ENCODE measurements around the gene GPR4. TPM values are rescaled to one million over a fixed set of nuclear protein-coding genes. Genes with fewer than 3 reads are reported as not detected.

The GPR4 gene
- total RNA-seq, 1 experiment from 2014 or later: not detected

DNA sequence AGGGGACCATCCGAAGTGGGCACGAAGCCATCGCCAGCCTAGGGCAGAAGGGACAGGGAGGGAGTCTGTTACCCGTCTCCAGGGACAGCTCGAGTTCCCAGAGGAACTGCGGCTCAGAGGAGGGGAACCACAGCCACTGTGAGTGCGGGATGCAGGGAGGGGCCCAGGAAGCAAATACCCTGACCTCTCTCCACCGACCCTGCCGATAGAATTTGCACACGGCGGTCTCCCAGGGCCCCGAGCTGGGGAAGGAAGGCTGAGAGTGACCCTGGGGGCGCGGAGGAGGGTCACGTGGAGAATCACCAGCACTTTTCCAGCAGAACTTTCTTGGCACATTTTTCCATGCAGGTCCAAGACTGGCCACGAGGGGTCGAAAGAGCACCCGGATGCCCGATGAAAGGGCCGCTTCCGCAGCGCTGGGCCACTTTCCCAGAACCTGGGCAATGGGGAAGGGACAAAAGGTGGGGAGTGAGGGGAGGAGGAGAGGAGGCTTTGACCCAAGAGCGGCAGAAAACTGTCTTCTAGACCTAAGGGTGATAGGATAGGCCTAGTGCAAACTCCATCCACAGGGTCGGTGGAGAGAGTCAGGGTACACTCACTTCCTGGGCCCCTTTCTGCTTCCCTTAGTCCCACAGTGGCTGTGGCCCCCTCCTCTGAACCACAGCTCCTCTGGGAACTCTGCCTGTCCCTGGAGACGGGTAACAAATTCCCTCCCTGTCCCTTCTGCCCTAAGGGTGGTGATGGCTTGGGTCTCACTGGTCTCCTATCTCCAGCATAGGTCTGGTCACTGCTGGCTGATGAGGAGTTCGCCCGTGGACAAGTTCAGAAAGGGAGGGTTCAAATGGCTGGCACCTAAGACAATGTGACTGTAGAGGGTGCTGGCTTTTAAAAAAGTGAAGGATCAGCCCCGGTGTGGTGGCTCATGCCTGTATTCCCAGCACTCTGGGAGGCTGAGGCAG, 5.3 kb upstream of the GPR4 start:
- TF ChIP-seq, protein P1, sequence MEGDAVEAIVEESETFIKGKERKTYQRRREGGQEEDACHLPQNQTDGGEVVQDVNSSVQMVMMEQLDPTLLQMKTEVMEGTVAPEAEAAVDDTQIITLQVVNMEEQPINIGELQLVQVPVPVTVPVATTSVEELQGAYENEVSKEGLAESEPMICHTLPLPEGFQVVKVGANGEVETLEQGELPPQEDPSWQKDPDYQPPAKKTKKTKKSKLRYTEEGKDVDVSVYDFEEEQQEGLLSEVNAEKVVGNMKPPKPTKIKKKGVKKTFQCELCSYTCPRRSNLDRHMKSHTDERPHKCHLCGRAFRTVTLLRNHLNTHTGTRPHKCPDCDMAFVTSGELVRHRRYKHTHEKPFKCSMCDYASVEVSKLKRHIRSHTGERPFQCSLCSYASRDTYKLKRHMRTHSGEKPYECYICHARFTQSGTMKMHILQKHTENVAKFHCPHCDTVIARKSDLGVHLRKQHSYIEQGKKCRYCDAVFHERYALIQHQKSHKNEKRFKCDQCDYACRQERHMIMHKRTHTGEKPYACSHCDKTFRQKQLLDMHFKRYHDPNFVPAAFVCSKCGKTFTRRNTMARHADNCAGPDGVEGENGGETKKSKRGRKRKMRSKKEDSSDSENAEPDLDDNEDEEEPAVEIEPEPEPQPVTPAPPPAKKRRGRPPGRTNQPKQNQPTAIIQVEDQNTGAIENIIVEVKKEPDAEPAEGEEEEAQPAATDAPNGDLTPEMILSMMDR (conservative IDR thresholded peaks at IDR 0.05; ENCODE audit: low read depth, low read length): peak; percentile 90
- TF ChIP-seq EZH2 (IDR thresholded peaks at IDR 0.05; ENCODE audit: borderline replicate concordance, low read depth, low read length, poor library complexity, severe bottlenecking): no peak
- no peaks in the 10 kb centered on the region for H3K9me3 ChIP-seq (ENCODE audit: low read depth, low read length, poor library complexity, severe bottlenecking)
- intact Hi-C loops (cut with micrococcal nuclease; ENCODE audit: unreplicated experiment): loop anchor here (5.0 kb wide), 1 partner anchor 35 kb away; no protein-coding TSS in a partner anchor
- ChIA-PET POLR2A (ENCODE audit: low non-redundant PET) (no interaction called here), CTCF (interaction anchor here (0.8 to 1.1 kb wide), 2 partner anchors 23 to 36 kb away, joined by 3 to 4 read pairs; partner anchors contain the start of gene OPA3)
- H3K4me3 ChIP-seq (ENCODE audit: low read depth, low read length, poor library complexity, severe bottlenecking): peak overlapping the region; percentile 23
- H3K4me1 ChIP-seq (ENCODE audit: insufficient read depth, low read length, poor library complexity, severe bottlenecking): peaks cover 10% of the 10 kb centered on the region
- peaks cover 7% of the 10 kb centered on the region for H3K27me3 ChIP-seq (replicated peaks; ENCODE audit: insufficient read depth, low read depth, low read length, poor library complexity)
- peak; percentile 81 for DNase-seq (ENCODE audit: low spot score)
- BruUV-seq (replicated peaks): no TSS peak
- no peaks in the 10 kb centered on the region for H3K36me3 ChIP-seq (ENCODE audit: insufficient read depth, low read length, poor library complexity, severe bottlenecking)
- H3K27ac ChIP-seq (ENCODE audit: low read depth, low read length, poor library complexity, severe bottlenecking): peak overlapping the region; percentile 35

DNA sequence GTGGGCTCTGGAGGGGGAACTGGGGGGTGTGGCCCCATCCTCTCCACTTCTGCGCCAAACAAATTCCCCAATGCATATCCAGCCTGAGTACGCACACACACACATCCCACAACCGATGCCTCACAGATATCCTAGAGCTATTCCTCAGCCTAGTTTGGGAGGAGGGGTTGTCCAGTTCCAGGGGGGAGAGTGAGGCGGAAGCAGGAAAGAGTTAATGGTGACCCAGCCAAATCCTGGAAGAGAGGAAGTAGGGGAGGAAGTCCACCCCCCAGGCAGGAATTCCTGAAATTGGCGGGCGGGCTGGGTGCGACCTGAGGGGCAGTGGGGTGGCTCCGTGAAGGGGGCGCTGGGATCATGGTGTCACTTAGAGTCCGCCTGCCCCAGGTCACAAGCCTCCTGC, 897 bp downstream of the GPR4 start:
- peaks cover 8% of the 10 kb centered on the region for H3K4me1 ChIP-seq (ENCODE audit: insufficient read depth, low read length, poor library complexity, severe bottlenecking)
- ChIA-PET POLR2A (ENCODE audit: low non-redundant PET) (no interaction called here), CTCF (no interaction called here)
- H3K9me3 ChIP-seq (ENCODE audit: low read depth, low read length, poor library complexity, severe bottlenecking): no peaks in the 10 kb centered on the region
- TF ChIP-seq, protein P1 (conservative IDR thresholded peaks at IDR 0.05; ENCODE audit: low read depth, low read length): no peak
- peak; percentile 62 for TF ChIP-seq EZH2 (IDR thresholded peaks at IDR 0.05; ENCODE audit: borderline replicate concordance, low read depth, low read length, poor library complexity, severe bottlenecking)
- H3K27ac ChIP-seq (ENCODE audit: low read depth, low read length, poor library complexity, severe bottlenecking): no peak overlapping the region
- H3K4me3 ChIP-seq (ENCODE audit: low read depth, low read length, poor library complexity, severe bottlenecking): no peak overlapping the region
- H3K27me3 ChIP-seq (replicated peaks; ENCODE audit: insufficient read depth, low read depth, low read length, poor library complexity): peaks cover 59% of the 10 kb centered on the region
- DNase-seq (ENCODE audit: low spot score): no peak
- no TSS peak for BruUV-seq (replicated peaks)
- H3K36me3 ChIP-seq (ENCODE audit: insufficient read depth, low read length, poor library complexity, severe bottlenecking): no peaks in the 10 kb centered on the region
- intact Hi-C loops (cut with micrococcal nuclease; ENCODE audit: unreplicated experiment): loop anchor here (5.0 kb wide), 1 partner anchor 91 kb away; the partner anchor contains the start of genes QPCTL and SNRPD2

DNA sequence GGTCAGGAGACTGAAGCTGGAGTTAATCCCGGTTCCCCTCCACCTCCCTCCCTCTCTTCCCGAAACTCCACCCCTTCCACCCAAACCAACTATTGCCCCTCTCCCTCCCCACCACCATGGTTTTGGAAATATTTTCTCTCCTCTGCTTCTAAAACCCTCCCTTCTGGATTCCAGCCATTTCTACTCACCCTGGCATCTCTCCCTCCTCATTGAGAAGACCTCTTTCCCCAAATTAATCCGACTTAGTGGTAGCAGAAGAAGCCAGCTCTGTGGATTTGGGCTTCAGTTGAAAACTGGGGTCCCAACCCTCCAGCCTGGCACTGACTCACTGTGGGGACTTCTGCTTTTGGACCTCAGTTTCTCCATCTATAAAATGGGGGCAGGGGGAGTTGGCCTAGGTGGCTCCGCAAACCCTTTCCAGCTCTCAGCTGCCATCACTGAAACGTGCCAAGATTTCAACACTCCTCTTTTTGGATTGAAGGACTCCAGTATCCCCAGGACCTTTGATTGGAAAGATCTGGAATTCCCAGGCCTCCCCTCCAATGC, 1.6 kb downstream of the GPR4 start:
- intact Hi-C loops (cut with micrococcal nuclease; ENCODE audit: unreplicated experiment): loop anchor here (5.0 kb wide), 1 partner anchor 92 kb away; the partner anchor contains the start of genes QPCTL and SNRPD2
- Histone ChIP-seq H3K36me3 (ENCODE audit: insufficient read depth, low read length, poor library complexity, severe bottlenecking) (no peaks in the 10 kb centered on the region), H3K27ac (ENCODE audit: low read depth, low read length, poor library complexity, severe bottlenecking) (no peak overlapping the region), H3K9me3 (ENCODE audit: low read depth, low read length, poor library complexity, severe bottlenecking) (no peaks in the 10 kb centered on the region), H3K27me3 (replicated peaks; ENCODE audit: insufficient read depth, low read depth, low read length, poor library complexity) (peaks cover 59% of the 10 kb centered on the region), H3K4me1 (ENCODE audit: insufficient read depth, low read length, poor library complexity, severe bottlenecking) (peaks cover 8% of the 10 kb centered on the region), H3K4me3 (ENCODE audit: low read depth, low read length, poor library complexity, severe bottlenecking) (no peak overlapping the region)
- DNase-seq (ENCODE audit: low spot score): no peak
- TF ChIP-seq, protein P1 (conservative IDR thresholded peaks at IDR 0.05; ENCODE audit: low read depth, low read length): no peak
- no peak for TF ChIP-seq EZH2 (IDR thresholded peaks at IDR 0.05; ENCODE audit: borderline replicate concordance, low read depth, low read length, poor library complexity, severe bottlenecking)
- CTCF ChIA-PET: no interaction called here
- POLR2A ChIA-PET (ENCODE audit: low non-redundant PET): no interaction called here
- BruUV-seq (replicated peaks): no TSS peak

Data from A673 (cell line).